ENCODE measurements around the gene NAT16.

Gene NAT16

GRCh38 chr7:101170617-101171441 is 9.3 kb downstream of the NAT16 start:
- DNase-seq, result no peak

- DNase-seq, result peak; percentile 70
These were observed 10.1 kb downstream of the NAT16 start for GRCh38 chr7:101169838-101170551.

GRCh38 chr7:101169110-101169837 is 10.8 kb downstream of the NAT16 start:
- no peak for DNase-seq

- DNase-seq, result no peak
These were observed 11.6 kb downstream of the NAT16 start for GRCh38 chr7:101168412-101169049.

- DNase-seq, result no peak
These were observed 12.3 kb downstream of the NAT16 start for GRCh38 chr7:101167645-101168411.

- DNase-seq, result no peak
These were observed 13.0 kb downstream of the NAT16 start for GRCh38 chr7:101166909-101167644.

GRCh38 chr7:101166648-101166908 is 13.5 kb downstream of the NAT16 start:
- DNase-seq, result no peak

GRCh38 chr7:101165958-101166647 is 14.0 kb downstream of the NAT16 start:
- DNase-seq, result no peak

GRCh38 chr7:101165075-101165957 is 14.8 kb downstream of the NAT16 start, which contains the start of gene VGF:
TSS of gene VGF (minus strand) at chr7:101165569. CDS start at chr7:101164843, 726 bp downstream.
- peak; percentile 91 for DNase-seq

GRCh38 chr7:101164071-101164840 is 15.8 kb downstream of the NAT16 start:
- DNase-seq, result peak; percentile 68

- no peak for DNase-seq
These were observed 16.6 kb downstream of the NAT16 start for GRCh38 chr7:101163279-101164070.

GRCh38 chr7:101162551-101163278 is 17.4 kb downstream of the NAT16 start:
- DNase-seq, result peak; percentile 56

GRCh38 chr7:101161692-101162471 is 18.2 kb downstream of the NAT16 start:
- no peak for DNase-seq

GRCh38 chr7:101160910-101161309 is 19.2 kb downstream of the NAT16 start:
- no peak for DNase-seq

GRCh38 chr7:101159696-101160674 is 20.1 kb downstream of the NAT16 start:
- DNase-seq, result no peak
